ENCODE measurements around the gene NCK2. TPM values are rescaled to one million over a fixed set of nuclear protein-coding genes. Genes with fewer than 3 reads are reported as not detected.

The NCK2 gene
- total RNA-seq: 10 to 100 TPM; 56.1 to 69.6 (median 58.7) TPM

GRCh38 chr2:105744909-105745853 lies at the start of gene NCK2:
Gene NCK2, plus strand, starts transcription at chr2:105744912. Its CDS starts 110,152 bp downstream, at chr2:105855064.
- 1% methylated on average over 22 to 40 of the region's 119 CpGs for WGBS, 2 donors
- H3K4me3 ChIP-seq (ENCODE audit: low read depth, poor library complexity, severe bottlenecking): peak within 1 kb of the TSS; percentile 89
- intact Hi-C loops (cut with DNase I; ENCODE audit: low total_unique reads): no loop called here
- no peak for DNase-seq (ENCODE audit: low spot score in 2 of 2)
- TF ChIP-seq CTCF (IDR thresholded peaks at IDR 0.05): no peak
- no peak for TF ChIP-seq POLR2A (IDR thresholded peaks at IDR 0.05)

- no peak overlapping the region for H3K4me3 ChIP-seq (ENCODE audit: low read depth, poor library complexity, severe bottlenecking)
- TF ChIP-seq POLR2A (IDR thresholded peaks at IDR 0.05): no peak
- TF ChIP-seq CTCF (IDR thresholded peaks at IDR 0.05): no peak
- intact Hi-C loops (cut with DNase I; ENCODE audit: low total_unique reads): no loop called here
- DNase-seq (ENCODE audit: low spot score in 2 of 2): no peak
- 34 to 49% methylated on average over 10 of the region's 10 CpGs for WGBS, 2 donors
Measured at GRCh38 chr2:105697781-105698449, 46.8 kb upstream of the NCK2 start.

GRCh38 chr2:105698820-105699219 lies 45.9 kb upstream of the NCK2 start:
- DNase-seq (ENCODE audit: low spot score in 2 of 2): no peak
- WGBS, 2 donors: 58 to 62% methylated on average over 2 of the region's 2 CpGs
- no peak overlapping the region for H3K4me3 ChIP-seq (ENCODE audit: low read depth, poor library complexity, severe bottlenecking)
- TF ChIP-seq CTCF (IDR thresholded peaks at IDR 0.05) (no peak), POLR2A (IDR thresholded peaks at IDR 0.05) (no peak)
- intact Hi-C loops (cut with DNase I; ENCODE audit: low total_unique reads): no loop called here

GRCh38 chr2:105701042-105701441 lies 43.7 kb upstream of the NCK2 start:
- H3K4me3 ChIP-seq (ENCODE audit: low read depth, poor library complexity, severe bottlenecking): no peak overlapping the region
- no peak for DNase-seq (ENCODE audit: low spot score in 2 of 2)
- intact Hi-C loops (cut with DNase I; ENCODE audit: low total_unique reads): no loop called here
- 74 to 84% methylated on average over 3 of the region's 3 CpGs for WGBS, 2 donors
- TF ChIP-seq POLR2A (IDR thresholded peaks at IDR 0.05): no peak
- no peak for TF ChIP-seq CTCF (IDR thresholded peaks at IDR 0.05)

GRCh38 chr2:105708697-105709096 lies 36.0 kb upstream of the NCK2 start:
- intact Hi-C loops (cut with DNase I; ENCODE audit: low total_unique reads): no loop called here
- no peak overlapping the region for H3K4me3 ChIP-seq (ENCODE audit: low read depth, poor library complexity, severe bottlenecking)
- TF ChIP-seq CTCF (IDR thresholded peaks at IDR 0.05): no peak
- TF ChIP-seq POLR2A (IDR thresholded peaks at IDR 0.05): no peak
- no peak for DNase-seq (ENCODE audit: low spot score in 2 of 2)
